Activated gamma-delta T cell (primary cell): ENCODE measurements around the gene DBN1.

Experiments used
- DNase-seq: peaks from one replicate; lab custom pipeline; 2025; lab: John Stamatoyannopoulos, UW
- total RNA-seq, 2 donors: gene quantifications; one replicate each; lab custom pipeline; 2026; lab: John Stamatoyannopoulos, UW

Gene DBN1
- 44.1 to 126 reads per million in 2 donors for total RNA-seq

GRCh38 chr5:177473443-177474001 is at the start of gene DBN1:
Gene DBN1 (minus strand): TSS chr5:177473634. CDS start chr5:177473521, 113 bp downstream.
- DNase-seq, result no peak

DNA sequence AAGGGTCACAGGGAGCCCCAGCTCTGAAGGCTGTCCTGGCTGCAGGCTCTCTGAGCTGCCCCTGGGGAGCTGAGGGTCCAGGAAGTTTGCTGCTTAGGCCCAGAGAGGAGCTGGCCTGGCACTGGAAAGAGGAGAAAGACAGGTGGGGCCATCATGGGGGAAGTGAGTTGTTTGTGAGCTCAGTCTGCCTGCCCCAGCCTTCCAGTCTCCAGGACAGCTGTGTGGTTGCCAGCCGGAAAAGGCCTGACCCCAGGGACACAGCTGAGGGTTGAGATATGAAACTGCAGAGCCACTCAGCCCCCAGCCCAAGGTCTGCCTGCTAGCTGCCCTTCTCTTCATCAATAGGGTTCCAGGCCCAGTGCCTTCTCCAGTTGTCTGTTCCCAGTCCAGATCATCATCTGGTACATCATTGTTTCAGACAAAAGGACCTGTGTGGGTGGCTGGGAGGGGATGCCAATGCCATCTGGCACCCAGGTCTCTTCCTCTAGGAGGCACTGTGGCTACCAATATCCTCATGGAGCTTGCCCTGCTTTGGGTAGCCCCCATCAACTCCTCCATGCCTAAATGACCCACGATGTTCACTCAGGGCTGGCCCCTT is 47.6 kb upstream of the DBN1 start:
- no peak for DNase-seq

DNA sequence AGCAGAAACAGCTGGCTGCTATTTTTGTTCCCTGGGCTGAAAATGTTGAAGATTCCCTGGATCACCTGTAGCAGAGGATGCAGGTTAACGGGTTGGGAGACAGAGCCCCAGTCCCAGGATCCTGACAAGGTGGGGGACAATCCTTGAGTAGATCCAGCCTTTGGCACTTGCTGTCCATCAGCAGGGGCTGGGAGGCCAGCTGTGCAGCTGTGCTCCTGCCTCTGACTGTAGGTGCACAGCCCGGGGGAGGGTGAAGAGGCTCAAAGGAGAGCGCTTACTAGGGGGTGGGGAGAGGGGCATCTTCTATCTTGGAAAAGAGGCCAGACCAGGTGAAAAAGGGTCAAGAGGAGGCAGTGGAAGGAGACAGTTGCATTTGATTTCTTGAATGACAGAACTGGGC is 46.8 kb upstream of the DBN1 start:
- no peak for DNase-seq

DNA sequence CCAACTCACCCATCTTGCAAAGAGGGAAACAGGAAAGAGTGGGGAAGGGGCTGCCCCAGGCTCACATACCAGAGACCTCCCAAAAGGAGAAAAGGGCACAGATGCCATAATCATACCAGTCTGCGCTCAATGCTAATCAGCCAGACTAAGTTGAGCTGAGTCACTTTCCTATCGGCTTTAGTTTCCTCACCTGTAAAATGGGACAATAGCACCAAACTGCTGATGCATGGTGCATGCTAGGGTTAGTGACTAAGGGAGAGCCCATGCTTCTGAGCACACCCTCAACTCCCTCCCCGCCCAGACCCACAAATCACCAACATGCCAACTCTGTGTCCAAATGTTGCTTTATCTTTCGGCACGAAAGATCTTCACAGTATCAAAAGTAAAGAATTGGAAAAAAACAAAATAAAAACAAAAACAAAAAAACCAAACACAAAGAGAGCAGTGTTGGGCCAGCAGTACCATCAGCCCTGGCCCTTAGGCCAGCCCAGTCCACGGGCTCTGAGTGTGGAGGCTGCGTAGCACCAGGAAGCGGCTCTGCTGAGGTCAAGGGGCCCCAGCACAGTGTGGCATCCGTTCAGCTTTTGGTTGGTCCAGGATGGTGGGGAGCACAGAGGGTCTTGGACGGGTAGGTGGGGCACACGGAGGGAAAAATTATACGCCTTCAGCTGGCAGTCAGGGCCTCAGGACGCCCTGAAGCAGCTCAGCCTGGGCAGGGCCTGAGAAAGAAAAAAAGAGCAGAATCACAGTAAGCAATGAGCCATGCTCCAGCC is 46.2 kb upstream of the DBN1 start:
- no peak for DNase-seq

GRCh38 chr5:177516601-177517568 is 43.5 kb upstream of the DBN1 start, which contains the start of gene DDX41:
Gene DDX41 (minus strand): TSS chr5:177516961. CDS start chr5:177516945, 16 bp downstream.
- DNase-seq, result peak; percentile 92

- no peak for DNase-seq
Measured at GRCh38 chr5:177515580-177515979, 42.1 kb upstream of the DBN1 start.

DNA sequence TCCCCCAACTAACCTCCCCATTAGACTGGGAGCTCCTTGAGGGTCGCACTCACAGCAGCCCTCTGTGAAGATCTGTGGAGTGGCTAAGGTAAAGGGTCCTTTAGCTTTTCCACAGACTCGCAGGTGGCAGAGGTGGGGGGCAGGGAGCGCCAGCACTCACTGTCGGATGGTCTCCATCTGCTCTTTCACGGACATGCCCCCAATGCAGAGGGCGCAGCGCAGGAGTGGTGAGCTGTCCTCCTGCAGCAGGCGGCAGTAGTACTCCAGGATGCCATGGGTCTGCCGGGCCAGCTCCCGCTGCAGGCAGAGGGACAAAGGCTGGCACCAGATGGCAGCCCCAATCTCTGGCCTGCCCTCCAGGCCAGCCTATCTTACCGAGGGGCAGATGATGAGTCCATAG is 41.1 kb upstream of the DBN1 start:
- DNase-seq, result no peak

DNA sequence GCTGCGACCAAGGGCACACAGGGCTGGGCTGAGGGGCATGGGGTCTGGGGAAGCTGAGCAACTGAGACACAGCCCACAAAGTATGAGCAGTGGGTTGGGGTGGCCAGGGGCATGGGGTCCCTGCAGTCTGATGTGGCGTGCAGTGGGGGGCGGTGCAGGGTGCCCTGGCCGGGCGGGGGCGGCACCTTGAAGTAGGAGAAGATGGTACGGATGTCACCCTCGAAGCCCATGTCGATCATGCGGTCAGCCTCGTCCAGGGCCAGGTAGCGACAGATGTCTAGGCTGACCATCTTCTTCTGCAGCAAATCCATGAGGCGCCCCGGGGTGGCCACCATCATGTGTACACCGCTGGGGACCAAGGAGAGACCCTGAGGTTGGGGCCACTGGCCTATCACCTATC is 40.1 kb upstream of the DBN1 start:
- DNase-seq, result no peak

- no peak for DNase-seq
Measured at GRCh38 chr5:177512736-177513380, 39.4 kb upstream of the DBN1 start.

- no peak for DNase-seq
Measured at GRCh38 chr5:177511796-177512675, 38.6 kb upstream of the DBN1 start.

- no peak for DNase-seq
Measured at GRCh38 chr5:177511181-177511580, 37.7 kb upstream of the DBN1 start.

DNA sequence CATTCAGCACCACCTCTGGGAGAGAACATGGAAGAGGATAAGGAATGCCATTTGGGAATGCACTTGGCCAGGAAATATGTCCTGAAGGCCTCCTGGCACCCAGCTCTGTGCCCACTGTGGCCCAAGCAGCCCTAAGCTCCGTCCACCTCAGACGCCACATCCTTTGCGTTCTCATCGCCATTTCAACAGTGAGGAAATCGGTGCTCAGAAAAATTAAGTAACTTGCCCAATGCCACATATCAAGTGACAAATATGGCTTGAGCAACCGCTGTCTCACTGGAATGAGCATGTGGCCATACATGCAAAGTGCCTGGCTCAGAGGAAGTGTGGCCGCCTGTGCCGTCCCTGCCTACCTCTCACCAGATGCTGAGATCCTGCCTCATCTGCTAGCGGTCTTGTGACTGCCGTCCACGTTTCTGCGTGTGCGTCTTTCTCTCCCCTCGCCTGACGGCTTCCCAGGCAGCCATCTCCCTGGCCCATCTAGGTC is 37.2 kb upstream of the DBN1 start:
- DNase-seq, result no peak

DNA sequence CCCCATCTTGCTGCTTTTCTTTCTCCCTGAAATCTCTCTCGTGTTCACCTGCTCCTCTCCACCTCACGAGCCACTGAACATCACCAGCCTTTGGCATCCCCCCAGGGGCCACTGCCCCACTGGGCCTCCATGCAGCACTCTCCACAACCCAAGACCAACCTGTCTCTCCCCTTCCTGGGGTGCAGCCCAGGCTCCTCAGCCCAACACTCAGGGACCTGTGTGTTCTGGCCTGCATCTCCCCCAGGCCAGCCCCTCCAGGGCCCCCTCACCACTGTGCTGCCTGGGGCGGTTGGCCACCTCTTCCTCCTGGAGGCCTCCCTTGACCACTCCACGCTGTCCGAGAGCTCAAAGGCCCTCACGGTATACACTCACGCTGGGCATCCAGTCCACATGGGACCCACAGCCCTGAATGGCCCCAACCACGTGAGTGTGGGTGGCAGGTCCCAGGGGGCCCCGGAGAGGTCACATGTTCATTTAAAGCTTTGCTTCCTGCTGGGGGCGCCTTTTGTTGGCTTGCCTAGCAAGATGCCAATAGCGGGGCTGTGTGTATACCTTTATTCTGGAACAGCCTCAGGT is 36.6 kb upstream of the DBN1 start:
- DNase-seq, result no peak

DNA sequence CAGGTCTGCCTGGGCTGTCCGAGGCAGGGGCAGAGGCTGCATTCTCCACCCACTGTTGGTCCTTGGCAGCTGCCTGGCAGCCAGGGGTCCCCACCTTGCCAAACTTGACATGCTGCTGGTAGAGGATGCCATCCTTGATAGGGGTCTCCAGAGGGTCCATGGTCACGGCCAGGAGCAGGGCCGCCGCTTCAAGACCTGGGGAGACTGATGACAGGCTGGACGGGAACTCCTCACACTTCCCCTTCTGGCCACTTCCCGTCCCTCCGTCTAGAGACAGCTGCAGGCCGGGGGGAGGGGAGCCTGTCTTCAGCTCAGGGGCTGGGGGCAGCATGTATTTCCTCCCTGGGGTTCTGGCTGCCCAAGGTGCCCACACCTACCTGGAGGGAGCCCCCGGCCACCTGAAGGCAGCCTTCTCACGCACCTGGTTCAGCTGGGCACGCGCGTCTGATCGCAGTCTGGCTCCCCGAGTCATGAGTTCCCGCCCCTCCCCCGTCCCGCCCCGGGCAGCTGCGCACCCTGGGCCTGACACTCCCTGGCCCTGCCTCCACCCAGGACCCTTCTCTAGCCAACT is 36.0 kb upstream of the DBN1 start, which contains the start of gene DOK3:
Gene DOK3 (minus strand): TSS at position 446 of the 571 bp plus-strand sequence. CDS start 286 bp downstream, at position 160.
- no peak for DNase-seq

DNA sequence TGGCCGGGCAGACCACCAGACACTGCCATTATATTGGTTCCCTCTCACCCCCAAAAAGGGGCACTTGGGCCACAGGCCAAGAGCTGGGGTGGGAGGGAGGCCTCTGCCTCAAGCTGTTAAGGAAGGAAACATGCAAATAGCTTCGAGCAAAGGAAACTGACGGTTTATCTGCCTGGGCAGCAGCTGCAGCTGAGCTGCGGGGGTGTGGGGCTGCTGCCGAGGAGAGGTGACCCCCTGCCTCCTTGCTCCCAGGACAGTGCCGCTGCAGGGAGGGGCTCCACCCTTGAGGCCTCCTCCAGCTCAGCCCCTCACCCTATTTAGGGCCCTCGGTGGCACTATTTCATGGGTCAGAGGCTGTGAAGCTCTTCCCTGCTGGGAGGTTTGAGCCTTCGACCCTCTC is 35.4 kb upstream of the DBN1 start:
- no peak for DNase-seq

DNA sequence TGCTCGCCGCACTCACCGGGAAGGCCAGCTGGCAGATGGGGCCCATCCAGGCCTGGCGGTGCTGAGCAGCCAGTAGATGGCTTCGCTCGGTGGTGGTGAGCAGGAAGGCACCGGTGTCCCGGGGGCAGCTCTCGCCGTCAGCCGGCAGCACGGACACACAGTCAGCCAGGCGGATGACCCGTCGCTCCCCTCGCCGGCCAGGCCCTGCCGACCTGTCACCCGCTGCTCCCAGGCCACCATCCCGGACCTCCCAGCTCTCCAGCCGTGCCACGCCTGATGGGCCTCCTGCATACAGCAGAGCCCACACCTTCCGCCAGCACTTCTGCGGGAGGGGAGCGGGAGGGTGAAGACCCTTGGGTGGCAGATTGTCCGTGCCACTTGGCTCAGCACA is 34.8 kb upstream of the DBN1 start:
- no peak for DNase-seq

DNA sequence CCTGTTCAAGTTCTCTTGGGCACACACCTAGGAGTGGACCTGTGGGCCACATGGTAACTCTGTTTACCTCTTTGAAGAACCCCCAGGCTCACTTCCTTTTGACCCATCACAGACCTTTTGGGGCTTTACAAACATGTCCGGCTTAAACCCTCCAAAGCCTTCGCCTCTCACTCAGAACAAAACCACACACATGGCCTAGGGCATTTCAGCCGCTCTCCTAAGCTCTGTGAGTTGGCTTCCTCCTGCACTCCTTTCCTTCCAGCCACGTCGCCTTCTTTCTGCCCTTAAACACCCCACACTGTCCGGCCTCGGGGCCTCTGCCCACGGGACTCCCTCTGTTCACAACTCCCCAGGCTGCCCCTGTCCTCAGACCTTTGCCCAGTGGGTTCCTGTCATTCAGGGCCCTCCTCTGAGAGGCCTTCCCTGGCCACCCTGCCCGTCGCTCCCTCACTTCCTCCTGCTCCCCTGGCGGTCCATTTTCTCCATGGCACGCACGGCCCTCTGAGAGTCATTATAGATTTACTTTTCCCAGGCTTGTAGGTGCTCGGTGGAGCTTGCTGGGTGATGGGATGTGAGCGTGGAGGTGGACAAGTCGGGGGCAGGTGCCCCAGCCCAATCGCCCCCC is 34.3 kb upstream of the DBN1 start:
- no peak for DNase-seq

DNA sequence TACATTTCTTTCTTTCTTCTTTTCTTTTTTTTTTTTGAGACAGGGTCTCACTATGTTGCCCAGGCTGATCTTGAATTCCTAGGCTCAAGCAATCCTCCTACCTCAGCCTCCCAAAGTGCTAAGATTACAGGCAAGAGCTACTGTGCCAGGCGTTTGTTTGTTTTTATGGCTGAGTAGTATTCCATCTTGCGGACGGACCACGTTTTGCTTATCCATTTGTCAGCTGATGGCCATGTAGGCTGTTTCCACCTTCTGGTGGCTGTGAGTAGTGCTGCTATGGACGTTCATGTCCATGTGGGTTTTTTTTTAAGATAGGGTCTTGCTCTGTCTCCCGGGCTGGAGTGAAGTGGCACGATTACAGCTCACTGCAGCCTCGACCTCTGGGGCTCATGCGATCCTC is 33.7 kb upstream of the DBN1 start:
- DNase-seq, result no peak

GRCh38 chr5:177505075-177505474 is 31.6 kb upstream of the DBN1 start:
- no peak for DNase-seq
